GM23248 (cell line): ENCODE data around the gene CCDC85C.

Experiments
- EZH2 ChIP-seq: fragments of 200-600 bp; sonication (generic); IDR thresholded peaks from 2 replicates; pipeline ENCODE4 v1.6.1; 2018; ENCODE audit warnings: antibody characterized with exemption, mild to moderate bottlenecking; ENCODE audit not compliant: insufficient read depth, poor library complexity, severe bottlenecking
- EZH2phosphoT487 ChIP-seq: fragments of 200-600 bp; sonication (generic); IDR thresholded peaks from 2 replicates; pipeline ENCODE4 v1.6.1; 2018; ENCODE audit warnings: antibody characterized with exemption, moderate library complexity, mild to moderate bottlenecking, low read depth; ENCODE audit not compliant: insufficient read depth

DNA sequence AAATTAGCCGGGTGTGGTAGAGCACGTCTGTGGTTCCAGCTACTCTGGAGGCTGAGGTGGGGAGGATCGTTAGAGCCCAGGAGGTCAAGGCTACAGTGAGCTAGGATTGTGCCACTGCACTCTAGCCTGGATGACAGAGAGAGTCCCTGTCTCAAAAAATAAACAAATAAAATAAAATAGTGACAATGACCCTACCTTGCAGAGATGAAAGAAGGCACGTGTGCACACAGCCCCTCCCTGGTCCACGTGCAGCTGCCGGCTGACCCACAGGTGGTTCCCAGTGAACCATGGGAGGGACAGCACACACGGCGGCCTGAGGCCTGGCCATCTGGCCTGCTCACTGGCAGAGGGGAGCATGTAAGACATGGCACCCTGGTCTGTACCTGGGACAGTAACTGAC, 45.6 kb upstream of the CCDC85C start:
- TF ChIP-seq EZH2: no peak
- TF ChIP-seq EZH2phosphoT487: no peak
